ACC112 (cell line): ENCODE measurements around the gene BRMS1L.
A peak's percentile ranks its signal among the peaks of the same experiment; 100 is the strongest.

Experiments used
- H2AFZ ChIP-seq: fragments of 200-600 bp; sonication (generic); one replicate; pipeline ENCODE4 v1.6.0; 2017; ENCODE audit warnings: antibody characterized with exemption, low read length; ENCODE audit not compliant: unreplicated experiment
- H3K27ac ChIP-seq: fragments of 200-600 bp; sonication (generic); 2 replicates; pipeline ENCODE4 v1.5.1; 2014; ENCODE audit warnings: low read depth, mild to moderate bottlenecking, antibody characterized with exemption, low read length, moderate library complexity
- H3K27me3 ChIP-seq: fragments of 200-600 bp; sonication (generic); 2 replicates; pipeline ENCODE4 v1.6.1; 2014; ENCODE audit warnings: mild to moderate bottlenecking, antibody characterized with exemption, low read length, moderate library complexity, mixed read lengths; ENCODE audit not compliant: insufficient read depth
- H3K36me3 ChIP-seq: fragments of 200-600 bp; sonication (generic); 2 replicates; pipeline ENCODE4 v1.6.1; 2016; ENCODE audit warnings: mild to moderate bottlenecking, antibody characterized with exemption, low read length, moderate library complexity, mixed read lengths; ENCODE audit not compliant: insufficient read depth
- H3K4me1 ChIP-seq: fragments of 200-600 bp; sonication (generic); one replicate; pipeline ENCODE4 v1.6.1; 2016; ENCODE audit warnings: low read length, mixed read lengths; ENCODE audit not compliant: insufficient read depth, unreplicated experiment, control insufficient read depth
- H3K4me3 ChIP-seq: fragments of 200-600 bp; sonication (generic); 2 replicates; pipeline ENCODE4 v1.5.1; 2014; ENCODE audit warnings: mild to moderate bottlenecking, low read depth, low read length
- H3K79me2 ChIP-seq: fragments of 200-600 bp; sonication (generic); one replicate; pipeline ENCODE4 v1.6.0; 2016; ENCODE audit warnings: low read length; ENCODE audit not compliant: control insufficient read depth, unreplicated experiment, insufficient read depth

BRMS1L gene

DNA sequence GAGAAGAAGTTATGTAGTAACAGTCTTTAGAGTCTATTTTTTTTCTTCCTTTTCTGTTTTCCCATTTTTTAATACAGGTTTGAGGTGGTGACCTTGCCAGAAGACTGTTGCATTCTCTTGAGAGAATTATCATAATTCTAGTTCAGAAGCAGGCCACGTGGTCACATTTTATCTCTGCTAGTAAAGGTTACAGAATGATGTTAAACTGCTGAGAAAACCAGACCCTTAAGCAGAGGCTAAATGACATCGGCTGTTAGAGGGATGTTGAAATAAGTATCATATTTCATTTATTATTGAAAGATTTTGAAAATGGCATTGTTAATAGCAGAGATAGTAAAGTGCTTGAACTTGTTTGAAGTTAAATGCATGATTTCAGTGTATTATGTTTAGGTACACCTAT is 49.2 kb downstream of the BRMS1L start:
- Histone ChIP-seq H3K4me1 (peaks cover 13% of the 10 kb centered on the region), H3K4me3 (no peak overlapping the region), H3K36me3 (peaks cover 2% of the 10 kb centered on the region; the same call in 1 of the 2 replicates), H3K27me3 (no peaks in the 10 kb centered on the region), H3K79me2 (no peaks in the 10 kb centered on the region), H3K27ac (no peak overlapping the region), H2AFZ (no peak overlapping the region)

DNA sequence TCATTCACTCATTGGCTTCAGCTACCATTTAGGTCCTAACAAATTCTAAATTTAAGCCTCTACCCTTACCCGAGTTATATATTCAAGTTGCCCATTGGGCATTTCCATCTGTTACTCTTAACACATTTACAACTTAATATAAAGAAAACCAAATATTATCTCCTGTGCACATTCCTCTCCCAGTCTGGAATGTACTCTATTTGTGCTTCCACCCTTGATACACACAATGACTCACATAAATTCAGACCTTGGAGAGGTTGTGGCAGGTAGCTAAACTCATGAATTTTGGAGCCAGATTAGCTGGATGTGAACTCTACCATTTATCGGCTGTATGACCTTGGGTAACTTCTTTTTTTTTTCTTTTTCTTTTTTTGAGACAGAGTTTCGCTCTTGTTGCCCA is 51.1 kb downstream of the BRMS1L start:
- no peaks in the 10 kb centered on the region for H3K79me2 ChIP-seq
- H3K4me3 ChIP-seq: no peak overlapping the region
- no peak overlapping the region for H3K27ac ChIP-seq
- H3K4me1 ChIP-seq: peaks cover 13% of the 10 kb centered on the region
- H3K27me3 ChIP-seq: no peaks in the 10 kb centered on the region
- no peak overlapping the region for H2AFZ ChIP-seq
- H3K36me3 ChIP-seq: no peaks in the 10 kb centered on the region

DNA sequence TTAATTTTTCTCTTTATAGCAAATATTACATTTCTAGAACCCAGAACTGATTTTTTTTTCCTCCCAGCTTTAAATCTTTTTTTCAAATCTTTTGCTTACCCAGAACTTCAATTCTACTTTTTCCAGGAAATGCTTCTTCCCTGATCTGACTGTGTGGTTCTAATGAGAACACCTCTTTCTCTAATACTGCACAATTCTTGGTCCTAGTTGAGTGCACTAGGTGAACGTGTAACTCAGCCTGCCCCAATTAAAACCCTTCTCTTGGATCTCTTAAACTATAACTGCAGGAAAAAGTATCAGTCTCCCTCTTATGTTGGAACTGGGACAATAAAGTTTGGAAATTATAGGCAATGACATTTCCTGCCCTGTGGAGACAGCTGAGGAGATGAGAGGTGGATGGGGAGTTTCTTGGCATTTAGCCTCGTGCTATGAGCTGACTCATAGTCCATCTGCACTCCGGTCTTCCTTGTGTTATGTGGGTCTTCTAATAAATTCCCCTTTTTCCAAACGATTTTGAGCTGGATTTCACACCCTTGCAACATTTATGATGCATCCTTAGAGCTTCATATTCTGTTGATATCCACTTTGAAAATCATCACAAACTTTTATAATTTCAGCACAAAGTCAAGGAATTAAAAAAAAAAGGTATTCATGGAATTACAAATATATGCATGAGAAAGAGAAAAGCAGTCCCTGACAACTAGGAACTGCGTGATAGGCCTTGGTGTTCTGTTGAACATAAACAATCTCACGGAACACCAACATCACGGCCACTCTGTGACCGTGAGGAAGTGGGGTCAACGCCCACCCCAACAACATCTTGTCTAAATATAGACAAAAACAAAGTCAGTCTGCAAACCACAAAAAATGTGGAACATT is 52.4 kb downstream of the BRMS1L start:
- Histone ChIP-seq H3K79me2 (no peaks in the 10 kb centered on the region), H3K27ac (peak overlapping the region; percentile 66), H2AFZ (no peak overlapping the region), H3K27me3 (no peaks in the 10 kb centered on the region), H3K36me3 (no peaks in the 10 kb centered on the region), H3K4me3 (peak overlapping the region; percentile 42), H3K4me1 (peaks cover 13% of the 10 kb centered on the region)

DNA sequence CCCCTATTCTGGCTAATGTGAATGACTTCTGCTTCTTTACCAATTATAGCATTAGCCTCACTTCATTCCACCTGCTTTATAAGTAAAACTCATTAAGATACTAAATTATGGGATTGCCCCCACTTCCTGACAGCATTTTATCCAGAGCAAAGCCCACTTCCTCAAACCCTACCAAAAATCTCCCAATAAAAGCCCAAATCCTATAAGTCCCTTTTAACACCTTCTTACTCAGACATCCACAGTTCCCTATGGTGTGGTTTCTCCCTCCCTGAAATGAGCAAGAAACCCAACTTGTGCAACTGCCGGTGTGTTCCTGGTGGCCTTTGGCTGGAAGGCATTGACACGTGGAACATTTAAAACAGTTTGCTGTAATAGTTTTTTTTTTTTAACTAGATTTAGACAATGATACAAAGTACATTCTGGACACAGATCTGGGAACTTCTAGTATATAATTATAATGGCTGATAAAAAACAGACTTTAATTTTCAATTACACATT is 53.1 kb downstream of the BRMS1L start:
- H2AFZ ChIP-seq: no peak overlapping the region
- H3K27ac ChIP-seq: peak overlapping the region; percentile 66
- no peaks in the 10 kb centered on the region for H3K79me2 ChIP-seq
- H3K36me3 ChIP-seq: no peaks in the 10 kb centered on the region
- no peaks in the 10 kb centered on the region for H3K27me3 ChIP-seq
- H3K4me1 ChIP-seq: peaks cover 13% of the 10 kb centered on the region
- H3K4me3 ChIP-seq: peak overlapping the region; percentile 42

DNA sequence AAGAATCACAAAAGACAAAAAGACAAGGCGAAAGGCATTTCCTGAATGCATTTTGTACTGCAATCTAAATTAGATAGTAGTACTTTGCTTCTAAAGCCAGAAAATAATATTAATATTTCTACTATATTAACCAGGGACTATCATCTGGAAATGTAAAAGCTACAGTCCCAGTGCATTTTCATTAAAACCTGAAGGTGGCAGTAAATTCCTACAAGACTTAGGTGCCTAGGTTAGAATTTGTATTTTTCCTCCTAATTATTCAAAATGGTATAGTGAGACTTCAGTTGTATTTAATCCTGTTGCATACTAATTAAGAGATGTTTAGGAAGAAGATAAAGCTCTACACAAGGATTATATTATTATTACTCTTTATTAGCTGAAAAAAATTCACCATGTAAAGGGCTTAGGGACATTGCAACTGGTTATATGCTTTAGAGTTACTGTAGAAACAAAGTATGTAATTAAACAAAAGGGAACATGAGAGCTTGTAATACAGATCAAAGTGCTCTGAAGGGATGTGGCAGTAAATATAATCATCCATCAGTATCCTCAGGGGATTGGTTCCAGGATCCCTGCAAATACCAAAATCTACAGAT is 53.6 kb downstream of the BRMS1L start:
- Histone ChIP-seq H3K79me2 (no peaks in the 10 kb centered on the region), H3K4me1 (peaks cover 13% of the 10 kb centered on the region), H3K27me3 (no peaks in the 10 kb centered on the region), H3K36me3 (no peaks in the 10 kb centered on the region), H3K27ac (peak overlapping the region; percentile 66; the same call in 1 of the 2 replicates), H3K4me3 (no peak overlapping the region), H2AFZ (no peak overlapping the region)

- no peak overlapping the region for H2AFZ ChIP-seq
- no peaks in the 10 kb centered on the region for H3K27me3 ChIP-seq
- peaks cover 13% of the 10 kb centered on the region for H3K4me1 ChIP-seq
- H3K4me3 ChIP-seq: no peak overlapping the region
- H3K79me2 ChIP-seq: no peaks in the 10 kb centered on the region
- H3K36me3 ChIP-seq: no peaks in the 10 kb centered on the region
- no peak overlapping the region for H3K27ac ChIP-seq
Measured at GRCh38 chr14:35881280-35881679, 55.1 kb downstream of the BRMS1L start.

DNA sequence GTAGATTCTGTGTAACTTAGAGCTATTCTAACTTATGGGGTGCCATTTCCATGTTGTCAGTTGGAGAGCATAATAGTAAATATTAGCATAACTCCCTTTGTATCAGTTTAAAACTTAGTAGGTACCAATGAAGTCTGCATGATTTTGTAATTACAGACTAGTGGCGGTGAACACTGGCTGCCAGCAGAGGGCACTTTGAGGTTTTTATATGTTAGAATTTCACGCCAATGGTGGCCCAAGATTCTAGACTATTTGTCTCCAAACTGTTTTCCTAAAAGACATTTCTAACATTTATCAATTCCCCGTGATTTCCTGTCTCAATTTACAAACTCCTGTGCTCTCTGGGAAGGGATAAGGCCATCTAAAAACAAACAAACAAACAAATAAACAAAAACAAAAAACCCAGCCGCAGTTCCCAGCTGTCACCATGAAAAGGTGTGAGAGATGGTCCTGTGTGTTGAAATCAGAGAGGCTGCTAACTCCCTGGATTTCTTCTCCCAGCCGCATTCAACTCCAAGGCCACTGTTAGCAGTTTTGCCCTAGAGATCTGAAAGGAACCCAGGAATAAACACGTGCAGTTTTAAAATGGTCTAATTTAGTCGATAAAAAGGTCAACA is 57.6 kb downstream of the BRMS1L start:
- Histone ChIP-seq H3K4me1 (peaks cover 8% of the 10 kb centered on the region), H2AFZ (no peak overlapping the region), H3K27me3 (no peaks in the 10 kb centered on the region), H3K27ac (no peak overlapping the region), H3K4me3 (no peak overlapping the region), H3K36me3 (no peaks in the 10 kb centered on the region), H3K79me2 (no peaks in the 10 kb centered on the region)

- Histone ChIP-seq H2AFZ (no peak overlapping the region), H3K4me1 (no peaks in the 10 kb centered on the region), H3K79me2 (no peaks in the 10 kb centered on the region), H3K27me3 (no peaks in the 10 kb centered on the region), H3K4me3 (no peak overlapping the region), H3K36me3 (no peaks in the 10 kb centered on the region), H3K27ac (no peak overlapping the region)
Measured at GRCh38 chr14:35890308-35890707, 64.2 kb downstream of the BRMS1L start.

- no peaks in the 10 kb centered on the region for H3K4me1 ChIP-seq
- no peak overlapping the region for H3K27ac ChIP-seq
- H3K4me3 ChIP-seq: no peak overlapping the region
- H3K27me3 ChIP-seq: peaks cover 10% of the 10 kb centered on the region; the same call in 1 of the 2 replicates
- no peaks in the 10 kb centered on the region for H3K79me2 ChIP-seq
- no peak overlapping the region for H2AFZ ChIP-seq
- H3K36me3 ChIP-seq: no peaks in the 10 kb centered on the region
Measured at GRCh38 chr14:35895256-35895655, 69.1 kb downstream of the BRMS1L start.

GRCh38 chr14:35897616-35898111 is 71.5 kb downstream of the BRMS1L start:
- H3K36me3 ChIP-seq: no peaks in the 10 kb centered on the region
- no peak overlapping the region for H3K27ac ChIP-seq
- no peaks in the 10 kb centered on the region for H3K4me1 ChIP-seq
- H3K4me3 ChIP-seq: no peak overlapping the region
- no peaks in the 10 kb centered on the region for H3K79me2 ChIP-seq
- no peak overlapping the region for H2AFZ ChIP-seq
- peaks cover 10% of the 10 kb centered on the region; the same call in 1 of the 2 replicates for H3K27me3 ChIP-seq
